Mononuclear cell (primary cell): ENCODE results near the gene SMIM22. TPM values are rescaled to one million over a fixed set of nuclear protein-coding genes. Genes with fewer than 3 reads are reported as not detected.

Experiments
- H3K27me3 ChIP-seq: 2 replicates; pipeline ENCODE4 v1.6.0; 2011; ENCODE audit warnings: low read length, control low read depth; ENCODE audit not compliant: insufficient read depth
- H3K4me1 ChIP-seq: 2 replicates; pipeline ENCODE4 v1.5.1; 2011; ENCODE audit warnings: mild to moderate bottlenecking, low read length, control low read depth; ENCODE audit not compliant: insufficient read depth
- H3K4me3 ChIP-seq: 2 replicates; pipeline ENCODE4 v1.5.1; 2011; ENCODE audit warnings: mild to moderate bottlenecking, low read length, moderate library complexity
- H3K9me3 ChIP-seq: 2 replicates; pipeline ENCODE4 v1.5.1; 2011; ENCODE audit warnings: low read depth, mild to moderate bottlenecking, control low read depth, low read length
- total RNA-seq: library from RNA; depleted of rRNA; stranded (reverse); fragments of >200 nt; gene quantifications from one replicate; pipeline ENCODE4 v1.2.3, GENCODE V29; 2012

SMIM22 gene
- total RNA-seq, 1 donor, result not detected

DNA sequence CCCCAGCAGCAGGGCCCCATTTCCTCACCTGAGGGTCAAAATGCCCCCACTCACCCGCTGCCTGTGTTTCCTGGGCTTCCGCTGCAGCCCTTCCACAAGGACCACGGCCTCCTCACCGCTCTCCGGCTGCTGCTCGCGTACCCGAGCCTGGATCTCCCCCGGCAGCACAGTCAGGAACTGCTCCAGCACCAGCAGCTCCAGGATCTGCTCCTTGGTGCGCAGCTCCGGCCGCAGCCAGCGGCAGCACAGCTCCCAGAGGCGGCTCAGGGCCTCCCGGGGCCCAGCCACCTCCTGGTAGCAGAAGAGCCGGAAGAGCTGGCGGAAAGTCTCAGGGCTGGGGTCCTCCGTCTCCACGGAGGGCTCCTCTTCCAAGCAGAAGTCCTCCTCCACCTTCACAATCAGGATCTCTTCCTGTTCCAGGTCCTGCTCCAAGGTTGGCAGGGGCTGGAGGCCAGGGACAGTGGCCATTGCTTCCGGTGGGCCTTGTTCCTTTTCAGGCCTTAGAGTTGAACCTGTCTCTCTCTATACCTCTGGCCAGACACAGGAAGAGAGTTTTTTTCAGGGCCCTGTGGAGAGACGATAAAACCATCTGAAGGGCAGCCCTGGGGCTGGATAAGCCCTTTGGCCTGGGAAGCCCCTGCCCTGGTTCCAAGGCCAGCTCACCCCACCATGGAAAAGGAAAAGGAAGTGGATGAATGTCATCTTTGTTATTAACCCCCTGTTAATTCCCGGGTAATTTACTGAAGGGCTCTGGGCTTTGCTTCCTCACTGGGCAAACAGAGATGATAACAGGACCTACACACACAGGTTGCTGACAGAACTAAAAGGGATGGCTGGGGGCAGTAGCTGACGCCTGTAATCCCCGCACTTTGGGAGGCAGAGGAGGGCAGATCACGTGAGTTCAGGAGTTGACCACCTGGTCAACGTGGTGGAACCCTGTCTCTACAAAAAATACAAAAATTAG is 29.4 kb upstream of the SMIM22 start:
- Histone ChIP-seq H3K4me1 (peaks cover 31% of the 10 kb centered on the region), H3K9me3 (no peaks in the 10 kb centered on the region), H3K4me3 (peak overlapping the region; percentile 83), H3K27me3 (no peaks in the 10 kb centered on the region)

DNA sequence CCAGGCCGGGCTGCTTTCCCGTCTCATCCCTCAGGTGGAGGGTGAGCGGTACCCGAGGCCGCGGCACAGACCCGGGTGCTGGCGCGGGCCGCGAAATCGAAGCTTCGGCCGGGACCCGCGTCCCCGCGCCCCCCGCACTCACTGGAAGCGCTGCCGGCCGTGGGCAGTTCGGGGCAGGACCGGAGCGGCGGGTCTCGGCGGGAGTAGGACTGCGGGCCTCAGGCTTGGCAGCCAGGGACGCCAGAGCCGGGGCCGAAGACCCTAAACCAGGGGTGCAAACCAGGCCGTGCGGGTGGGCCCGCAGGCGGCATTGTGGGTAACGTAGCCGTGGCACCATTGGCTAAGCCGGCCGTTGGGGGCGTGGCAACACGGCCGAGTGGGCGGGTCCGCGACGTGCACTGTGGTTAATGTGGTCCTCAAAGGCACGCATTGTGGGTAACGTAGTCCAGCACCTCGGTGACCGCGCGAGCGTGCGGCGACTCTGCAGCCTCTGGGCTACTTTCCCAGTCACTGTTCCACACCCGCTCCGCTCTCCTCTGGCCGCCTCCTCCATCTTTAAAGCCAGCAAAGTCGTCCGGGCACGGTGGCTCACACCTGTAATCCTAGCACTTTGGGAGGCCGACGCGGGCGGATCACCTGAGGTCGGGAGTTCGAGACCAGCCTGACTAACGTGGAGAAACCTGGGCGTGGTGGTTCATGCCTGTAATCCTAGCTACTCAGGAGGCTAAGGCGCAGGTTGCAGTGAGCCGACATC is 28.1 kb upstream of the SMIM22 start, which contains the start of gene ZNF500:
ZNF500 (minus strand) TSS at position 288 of the 754 bp plus-strand sequence. CDS start 1,184 bp downstream, outside the sequence.
- Histone ChIP-seq H3K4me1 (peaks cover 31% of the 10 kb centered on the region), H3K9me3 (no peaks in the 10 kb centered on the region), H3K4me3 (peak within 1 kb of the TSS; percentile 83), H3K27me3 (no peaks in the 10 kb centered on the region)

DNA sequence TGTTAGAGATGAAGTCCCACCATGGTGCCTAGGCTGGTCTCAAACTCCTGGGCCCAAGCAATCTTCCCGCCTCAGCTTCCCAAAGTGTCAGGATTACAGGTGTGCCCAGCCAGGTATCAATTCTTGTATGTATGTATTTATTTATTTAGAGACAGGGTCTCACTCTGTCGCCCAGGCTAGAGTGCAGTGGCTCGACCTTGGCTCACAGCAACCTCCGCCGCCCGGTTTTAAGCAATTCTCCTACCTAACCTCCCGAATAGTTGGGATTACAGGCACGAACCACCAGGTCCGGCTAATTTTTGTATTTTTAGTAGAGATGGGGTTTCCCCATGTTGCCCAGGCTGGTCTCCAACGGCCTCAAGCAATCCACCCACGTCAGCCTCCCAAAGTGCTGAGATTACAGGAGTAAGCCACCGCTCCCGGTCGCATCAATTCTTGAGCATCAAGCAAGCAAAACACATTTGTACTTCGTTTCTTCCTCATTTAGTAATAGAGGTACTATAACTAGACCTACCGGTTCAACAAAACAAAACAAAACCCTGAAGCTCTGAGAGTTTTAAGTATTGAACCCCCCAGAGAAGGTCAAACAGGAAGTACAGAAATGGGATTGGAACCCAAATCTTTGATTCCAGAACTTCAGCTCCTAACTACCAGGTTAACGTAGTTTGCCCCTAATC is 27.2 kb upstream of the SMIM22 start:
- Histone ChIP-seq H3K4me3 (peak overlapping the region; percentile 58), H3K9me3 (no peaks in the 10 kb centered on the region), H3K4me1 (peaks cover 31% of the 10 kb centered on the region), H3K27me3 (no peaks in the 10 kb centered on the region)

DNA sequence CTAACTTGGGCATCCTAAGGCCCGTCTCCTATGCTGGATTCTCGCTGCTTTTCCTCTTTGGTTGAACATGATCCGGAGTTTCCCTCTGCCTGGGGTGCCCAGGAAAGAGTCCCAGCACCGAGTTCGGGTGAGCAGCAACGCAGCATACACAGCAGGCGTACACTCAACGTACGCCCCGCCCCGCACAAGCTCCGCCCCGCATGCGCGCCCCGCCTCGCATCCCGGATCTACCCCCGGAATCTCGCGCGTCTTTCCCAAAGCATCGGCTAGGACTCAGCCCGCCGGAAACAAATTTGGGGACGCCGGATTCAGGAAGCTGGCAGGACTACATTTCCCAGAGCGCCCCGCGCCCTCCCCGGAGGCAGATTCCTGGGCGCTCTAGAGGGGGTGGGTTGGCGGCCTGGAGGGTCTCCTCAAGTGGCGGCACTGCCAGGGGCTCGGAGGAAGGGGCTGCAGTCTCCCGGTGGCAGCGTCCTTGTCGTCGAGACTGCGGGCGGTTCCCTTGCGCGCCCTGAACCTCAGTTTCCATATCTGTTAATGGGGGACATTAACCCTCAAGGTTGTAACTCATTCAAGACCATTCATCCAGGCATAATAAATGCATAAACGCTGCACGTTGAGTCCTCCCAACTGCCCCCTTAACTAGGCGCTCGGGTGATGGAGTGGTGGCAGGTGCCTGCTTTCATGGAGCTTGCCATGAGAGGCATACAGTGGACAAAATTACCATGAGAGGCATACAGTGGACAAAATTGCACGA is 26.4 kb upstream of the SMIM22 start:
- peak overlapping the region; percentile 58 for H3K4me3 ChIP-seq
- peaks cover 31% of the 10 kb centered on the region for H3K4me1 ChIP-seq
- H3K9me3 ChIP-seq, result no peaks in the 10 kb centered on the region
- no peaks in the 10 kb centered on the region for H3K27me3 ChIP-seq

DNA sequence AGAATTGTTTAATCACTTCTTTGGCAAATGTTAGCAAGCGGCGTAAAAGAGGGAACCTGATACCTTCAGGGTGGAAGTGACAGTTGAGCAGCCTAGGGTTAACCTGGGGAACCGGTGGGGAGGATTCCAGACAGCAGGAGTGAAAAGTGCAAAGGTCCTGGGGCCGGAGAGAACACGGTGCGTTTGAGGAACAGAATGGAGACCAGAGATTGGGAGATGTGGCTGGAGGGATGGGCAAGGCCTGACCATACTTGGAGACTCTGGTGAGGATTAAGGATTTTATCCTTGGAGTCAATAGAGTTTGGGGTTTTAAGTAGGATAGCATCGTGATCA is 25.9 kb upstream of the SMIM22 start:
- Histone ChIP-seq H3K9me3 (no peaks in the 10 kb centered on the region), H3K27me3 (no peaks in the 10 kb centered on the region), H3K4me1 (peaks cover 31% of the 10 kb centered on the region), H3K4me3 (no peak overlapping the region)

DNA sequence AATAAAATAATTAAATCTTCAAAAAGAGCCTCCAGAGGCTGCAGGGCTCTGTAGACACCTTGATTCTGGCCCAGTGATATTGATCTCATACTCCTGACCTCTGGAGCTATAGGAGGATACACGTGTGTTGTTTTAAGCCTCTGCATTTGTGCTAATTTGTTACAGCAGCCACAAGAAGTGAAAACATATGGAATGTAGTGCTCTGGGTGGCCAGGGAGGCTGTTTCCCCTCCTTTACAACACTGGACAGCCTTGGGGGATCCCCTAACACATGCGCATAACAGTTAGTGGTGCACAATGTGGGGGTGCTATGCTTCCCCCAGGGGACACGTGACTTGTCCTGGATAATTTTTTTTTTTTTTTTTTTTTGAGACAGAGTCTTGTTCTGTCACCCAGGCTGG is 23.5 kb upstream of the SMIM22 start:
- Histone ChIP-seq H3K9me3 (no peaks in the 10 kb centered on the region), H3K27me3 (no peaks in the 10 kb centered on the region), H3K4me3 (no peak overlapping the region), H3K4me1 (peaks cover 20% of the 10 kb centered on the region)

DNA sequence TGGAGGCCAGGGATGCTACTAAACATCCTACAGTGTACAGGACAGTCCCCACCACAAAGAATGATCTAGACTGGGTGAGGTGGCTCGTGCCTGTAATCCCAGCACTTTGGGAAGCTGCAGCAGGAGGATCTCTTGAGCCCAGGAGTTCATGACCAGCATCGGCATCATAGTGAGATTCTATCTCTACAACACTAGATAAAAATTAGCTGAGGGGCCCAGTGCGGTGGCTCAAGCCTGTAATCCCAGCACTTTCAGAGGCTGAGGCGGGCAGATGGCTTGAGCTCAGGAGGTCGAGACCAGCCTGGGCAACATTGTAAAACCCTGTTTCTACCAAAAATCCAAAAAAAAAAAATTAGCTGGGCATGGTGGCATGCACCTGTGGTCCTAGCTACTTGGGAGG is 22.8 kb upstream of the SMIM22 start:
- Histone ChIP-seq H3K9me3 (no peaks in the 10 kb centered on the region), H3K4me1 (peaks cover 16% of the 10 kb centered on the region), H3K27me3 (no peaks in the 10 kb centered on the region), H3K4me3 (no peak overlapping the region)

DNA sequence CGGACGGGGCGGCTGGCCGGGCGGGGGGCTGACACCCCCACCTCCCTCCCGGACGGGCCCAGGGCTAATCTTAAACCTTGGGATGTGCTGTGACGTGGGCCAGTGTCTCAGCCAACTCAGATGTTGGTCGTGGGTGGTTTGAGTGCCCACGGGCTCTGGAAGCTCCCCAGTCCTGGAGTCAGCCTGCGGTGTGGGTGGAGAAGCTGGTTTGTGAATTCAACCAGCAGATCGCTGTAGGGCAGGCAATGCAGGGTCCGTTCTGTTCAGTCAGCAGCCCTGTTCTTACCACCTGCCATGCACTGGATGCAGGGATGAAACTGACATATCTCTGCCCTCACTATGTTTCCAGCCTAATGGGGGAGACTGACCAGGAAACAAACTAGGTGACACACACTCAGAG is 20.2 kb upstream of the SMIM22 start:
- H3K4me3 ChIP-seq, result no peak overlapping the region
- H3K4me1 ChIP-seq, result no peaks in the 10 kb centered on the region

DNA sequence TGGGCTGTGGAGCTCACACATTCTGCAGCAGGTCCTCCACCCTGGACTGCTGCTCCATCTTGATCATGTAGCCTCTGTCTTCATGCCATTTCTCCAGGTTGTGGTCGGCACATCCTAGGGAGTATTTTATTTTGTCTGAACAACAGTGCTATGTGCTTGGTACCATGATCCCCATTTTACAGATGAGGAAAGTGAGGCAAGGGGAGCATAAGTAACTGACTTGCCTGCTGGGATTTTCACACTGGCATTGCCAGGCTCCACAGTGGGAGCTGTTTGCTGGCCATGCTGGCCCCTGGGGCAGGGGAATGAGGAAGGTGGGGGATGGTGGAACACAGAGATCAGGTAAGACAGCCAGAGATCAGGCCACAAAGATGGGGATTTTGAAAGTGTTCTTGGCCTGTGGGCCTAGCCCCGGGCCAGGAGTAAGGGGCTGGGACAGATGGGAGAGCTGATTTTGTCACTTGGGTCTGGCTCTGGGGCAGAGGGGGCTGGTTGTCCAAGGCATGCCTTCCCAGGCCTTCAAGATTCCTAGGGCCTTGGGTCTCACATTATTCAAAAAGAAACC is 18.9 kb upstream of the SMIM22 start:
- Histone ChIP-seq H3K9me3 (no peaks in the 10 kb centered on the region), H3K27me3 (no peaks in the 10 kb centered on the region), H3K4me3 (no peak overlapping the region), H3K4me1 (peaks cover under 1% of the 10 kb centered on the region)

More for the DNA sequence above, 20.2 kb upstream of the SMIM22 start:
- Histone ChIP-seq H3K9me3 (no peaks in the 10 kb centered on the region), H3K27me3 (no peaks in the 10 kb centered on the region)

DNA sequence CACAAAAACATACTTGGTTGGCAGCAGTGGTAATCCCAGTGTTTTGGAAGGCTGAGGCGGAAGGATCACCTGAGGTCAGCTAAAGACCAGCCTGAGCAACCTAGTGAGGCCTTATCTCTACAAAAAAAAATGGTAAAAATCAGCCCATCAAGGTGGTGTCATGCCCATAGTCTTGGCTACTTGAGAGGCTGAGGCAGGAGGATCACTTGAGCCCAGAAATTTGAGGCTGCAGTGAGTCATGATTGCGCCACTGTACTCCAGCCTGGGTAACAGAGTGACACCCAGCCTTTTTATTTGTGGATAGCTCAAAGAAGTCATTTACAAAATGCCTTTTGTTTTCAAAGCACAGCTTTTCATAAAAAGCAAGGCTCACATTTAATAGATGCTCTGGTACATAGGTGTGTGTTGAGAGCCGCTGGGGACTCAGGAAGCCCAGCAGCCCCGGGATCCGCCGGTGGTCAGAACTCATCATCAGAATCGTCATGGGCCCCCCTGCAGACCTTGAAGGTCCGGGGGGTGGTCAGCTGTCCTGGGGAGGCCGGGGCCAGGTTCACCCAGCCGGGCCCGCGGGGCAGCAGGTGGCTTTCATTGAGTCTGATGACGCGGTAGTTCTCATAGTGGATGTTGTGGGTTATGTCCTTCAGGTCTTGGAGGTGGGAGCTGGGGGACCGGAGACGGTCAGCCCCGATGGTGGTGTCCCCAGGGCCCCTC is 17.7 kb upstream of the SMIM22 start:
- H3K27me3 ChIP-seq, result no peaks in the 10 kb centered on the region
- H3K4me3 ChIP-seq, result no peak overlapping the region
- H3K4me1 ChIP-seq, result peaks cover 9% of the 10 kb centered on the region
- H3K9me3 ChIP-seq, result no peaks in the 10 kb centered on the region

DNA sequence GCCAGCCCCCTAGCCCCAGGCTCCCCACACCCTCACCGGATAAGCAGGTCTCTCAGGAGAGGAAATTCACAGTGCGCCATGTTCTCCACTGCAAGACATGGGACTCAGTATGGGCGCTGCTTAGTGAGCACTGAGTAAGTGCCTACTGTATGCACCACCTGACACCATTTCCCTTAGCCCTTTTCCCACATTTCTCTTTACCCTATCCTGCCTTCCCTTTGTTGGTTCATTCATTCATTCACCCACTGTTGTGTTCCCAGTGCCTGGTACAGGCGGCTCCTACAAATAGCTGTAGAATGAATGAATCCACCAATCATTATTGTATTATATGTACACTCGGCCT is 17.1 kb upstream of the SMIM22 start:
- Histone ChIP-seq H3K27me3 (no peaks in the 10 kb centered on the region), H3K4me3 (no peak overlapping the region), H3K9me3 (no peaks in the 10 kb centered on the region), H3K4me1 (peaks cover 10% of the 10 kb centered on the region)

DNA sequence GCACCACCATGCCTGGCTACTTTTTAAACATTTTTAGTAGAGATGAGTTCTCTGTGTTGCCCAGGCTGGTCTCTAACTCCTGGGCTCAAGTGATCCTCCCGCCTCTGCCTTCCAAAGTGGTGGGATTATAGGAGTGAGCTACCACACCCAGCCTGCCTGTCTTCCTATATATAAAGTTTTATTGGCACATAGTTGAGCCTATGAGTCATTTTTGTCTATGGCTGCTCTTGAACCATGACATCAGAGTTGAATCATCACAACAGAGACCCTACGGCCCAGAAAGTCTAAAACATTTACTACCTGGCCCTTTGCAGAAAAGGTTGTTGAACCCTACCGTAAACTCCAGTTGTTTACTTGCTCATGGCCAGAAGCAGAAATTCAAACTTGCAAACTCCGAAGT is 14.9 kb upstream of the SMIM22 start:
- peaks cover 10% of the 10 kb centered on the region for H3K4me1 ChIP-seq
- H3K27me3 ChIP-seq, result no peaks in the 10 kb centered on the region
- no peaks in the 10 kb centered on the region for H3K9me3 ChIP-seq
- H3K4me3 ChIP-seq, result no peak overlapping the region

DNA sequence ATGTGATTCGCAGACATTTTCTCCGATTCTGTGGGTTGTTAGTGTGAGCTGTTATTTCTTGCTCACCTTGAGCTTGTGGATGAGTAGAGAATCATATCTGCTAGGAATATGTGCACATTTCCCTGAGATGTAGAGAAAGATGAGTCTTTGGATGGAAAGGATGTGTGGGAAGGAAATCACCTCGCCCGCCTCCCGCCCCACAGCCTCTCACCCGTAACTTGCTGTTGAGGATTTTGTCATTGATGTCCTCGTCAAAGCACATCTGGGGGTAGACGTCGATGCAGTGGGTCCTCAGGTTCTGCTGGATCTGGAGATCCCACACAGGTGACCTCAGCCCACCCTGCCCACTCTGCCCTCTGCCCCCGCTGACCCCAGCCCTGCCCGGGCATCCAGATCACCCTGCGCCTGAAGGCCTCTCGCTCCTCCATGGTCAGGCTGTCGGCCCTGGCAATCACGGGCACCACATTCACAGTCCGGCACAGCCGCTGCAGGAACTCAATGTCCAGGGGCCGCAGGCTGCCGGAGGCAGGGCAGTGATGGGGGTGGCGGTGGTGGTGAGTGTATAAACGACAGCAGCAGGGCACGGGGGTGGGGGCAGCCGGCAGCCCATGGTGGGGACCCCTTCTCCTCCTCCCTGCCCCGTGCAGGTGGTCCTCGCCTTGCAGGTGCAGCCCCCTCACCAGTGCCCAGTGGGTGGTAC is 11.8 kb upstream of the SMIM22 start:
- no peaks in the 10 kb centered on the region for H3K9me3 ChIP-seq
- H3K27me3 ChIP-seq, result no peaks in the 10 kb centered on the region
- no peak overlapping the region for H3K4me3 ChIP-seq
- H3K4me1 ChIP-seq, result peaks cover 10% of the 10 kb centered on the region
